PC-3 (cell line): ENCODE measurements around the gene KRT81. TPM values are rescaled to one million over a fixed set of nuclear protein-coding genes. Genes with fewer than 3 reads are reported as not detected.

Source experiments
- ATAC-seq: fragments of 200-7000 bp; cut with Tn5 transposase; 2 replicates; pipeline ENCODE4 v1.9.1; 2020; ENCODE audit warnings: mild to moderate bottlenecking, moderate library complexity
- BruUV-seq: library from RNA; stranded (reverse); fragments of 400-500 nt; replicated peaks from 2 replicates; lab custom pipeline; 2021; lab: Mats Ljungman, UMichigan
- CTCF ChIA-PET: fragments of 300-600 bp; sonication (Branson Sonifier 250); formaldehyde crosslinking; loops from one replicate; lab custom pipeline; 2022; ENCODE audit warnings: antibody characterized with exemption; lab: Charles Lee
- POLR2A ChIA-PET: fragments of 300-600 bp; sonication (Branson Sonifier 250); formaldehyde crosslinking; loops from one replicate; lab custom pipeline; 2022; ENCODE audit warnings: antibody characterized with exemption; ENCODE audit not compliant: unreplicated experiment; lab: Charles Lee
- DNase-seq: peaks from one replicate; pipeline ENCODE4 v3.0.0-alpha.2; 2015
- H2AFZ ChIP-seq: fragments of 300-600 bp; sonication (generic); 2 replicates; pipeline ENCODE4 v1.6.0; 2016; ENCODE audit warnings: antibody characterized with exemption, low read length
- H3F3A ChIP-seq: fragments of 300-600 bp; sonication (generic); one replicate; pipeline ENCODE4 v1.6.0; 2017; ENCODE audit warnings: antibody characterized with exemption, low read length, control low read depth, mild to moderate bottlenecking; ENCODE audit not compliant: unreplicated experiment
- H3K27ac ChIP-seq: fragments of 300-600 bp; sonication (generic); 2 replicates; pipeline ENCODE4 v1.5.1; 2016; ENCODE audit warnings: mild to moderate bottlenecking, low read length
- H3K27me3 ChIP-seq: fragments of 300-600 bp; sonication (generic); 2 replicates; pipeline ENCODE4 v1.6.1; 2016; ENCODE audit warnings: low read length, mixed read lengths
- H3K36me3 ChIP-seq: fragments of 300-600 bp; sonication (generic); 2 replicates; pipeline ENCODE4 v1.6.1; 2016; ENCODE audit warnings: low read depth, mixed run types, low read length, mixed read lengths
- H3K4me1 ChIP-seq: fragments of 300-600 bp; sonication (generic); 2 replicates; pipeline ENCODE4 v1.5.1; 2016; ENCODE audit warnings: low read length; ENCODE audit not compliant: insufficient read depth
- H3K4me2 ChIP-seq: fragments of 300-600 bp; sonication (generic); 2 replicates; pipeline ENCODE4 v1.6.0; 2016; ENCODE audit warnings: low read length
- H3K4me3 ChIP-seq: fragments of 300-600 bp; sonication (generic); 2 replicates; pipeline ENCODE4 v1.5.1; 2016; ENCODE audit warnings: mild to moderate bottlenecking, low read length, mixed read lengths
- H3K79me2 ChIP-seq: fragments of 300-600 bp; sonication (generic); 2 replicates; pipeline ENCODE4 v1.6.1; 2017; ENCODE audit warnings: low read length, mixed read lengths
- H3K9ac ChIP-seq: fragments of 300-600 bp; sonication (generic); 2 replicates; pipeline ENCODE4 v1.6.0; 2016; ENCODE audit warnings: mild to moderate bottlenecking, low read length
- H3K9me2 ChIP-seq: fragments of 300-600 bp; sonication (generic); replicated peaks from 2 replicates; pipeline ENCODE4 v1.6.1; 2016; ENCODE audit warnings: mixed run types, low read length, mixed read lengths
- H3K9me3 ChIP-seq: fragments of 300-600 bp; sonication (generic); 2 replicates; pipeline ENCODE4 v1.6.1; 2016; ENCODE audit warnings: low read length, mixed read lengths
- H4K20me1 ChIP-seq: fragments of 300-600 bp; sonication (generic); 2 replicates; pipeline ENCODE4 v1.6.1; 2016; ENCODE audit warnings: low read length, mixed read lengths
- EZH2 ChIP-seq: fragments of 300-600 bp; sonication (generic); IDR thresholded peaks from one replicate; pipeline ENCODE4 v1.6.1; 2017; ENCODE audit warnings: antibody characterized with exemption, mild to moderate bottlenecking, low read length; ENCODE audit not compliant: unreplicated experiment
- EZH2phosphoT487 ChIP-seq: fragments of 300-600 bp; sonication (generic); IDR thresholded peaks from 2 replicates; pipeline ENCODE4 v1.6.1; 2018; ENCODE audit warnings: mild to moderate bottlenecking, antibody characterized with exemption, low read length, borderline replicate concordance
- intact Hi-C: fragments of 100-400 bp; cut with micrococcal nuclease; formaldehyde crosslinking; loops from 2 replicates; pipeline ENCODE4 v1.9.0; 2023
- total RNA-seq: library from RNA; depleted of rRNA; stranded (reverse); fragments of >200 nt; gene quantifications from 2 replicates; pipeline ENCODE4 v1.2.3, GENCODE V29; 2014
- TF ChIP-seq, protein P1 (sequence below): fragments of 300-600 bp; sonication (generic); conservative IDR thresholded peaks from 2 replicates; pipeline ENCODE4 v1.5.1; 2017; ENCODE audit warnings: antibody characterized with exemption, low read depth, mild to moderate bottlenecking, low read length

The KRT81 gene
- total RNA-seq, 1 experiment from 2014 or later: 1,688 TPM

DNA sequence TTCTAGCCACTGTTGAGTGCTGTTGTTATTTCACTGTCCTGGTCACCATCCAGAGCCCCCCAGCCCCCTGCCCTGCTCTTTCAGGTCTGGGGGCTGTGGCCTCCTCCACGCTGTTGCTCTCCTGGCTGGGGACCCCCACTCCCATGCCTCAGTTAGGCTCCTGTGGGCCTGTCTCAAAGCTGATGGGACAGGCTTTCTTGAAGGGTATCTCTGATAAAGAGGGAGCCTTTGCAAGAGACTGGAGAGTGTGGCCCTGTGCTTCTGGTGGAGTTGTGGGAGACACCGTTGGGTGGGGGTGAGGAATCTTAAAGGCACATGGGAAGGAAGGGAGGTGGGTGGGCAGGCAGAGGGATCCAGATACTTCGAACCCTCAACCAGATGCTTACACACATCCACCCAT, 29.0 kb downstream of the KRT81 start:
- Histone ChIP-seq H3K9ac (no peak overlapping the region), H3K4me1 (peaks cover 17% of the 10 kb centered on the region), H3K27me3 (no peaks in the 10 kb centered on the region), H3K79me2 (no peaks in the 10 kb centered on the region), H3K27ac (no peak overlapping the region), H3F3A (no peaks in the 10 kb centered on the region), H2AFZ (no peak overlapping the region), H3K4me3 (no peak overlapping the region), H3K9me2 (no peaks in the 10 kb centered on the region), H4K20me1 (no peaks in the 10 kb centered on the region), H3K36me3 (no peaks in the 10 kb centered on the region), H3K9me3 (no peaks in the 10 kb centered on the region), H3K4me2 (no peak overlapping the region)
- ATAC-seq (no peak), DNase-seq (no peak)
- intact Hi-C loops: no loop called here
- BruUV-seq: no TSS peak
- ChIA-PET POLR2A (no interaction called here), CTCF (no interaction called here)
- TF ChIP-seq EZH2phosphoT487 (no peak), EZH2 (no peak)
- TF ChIP-seq, protein P1, sequence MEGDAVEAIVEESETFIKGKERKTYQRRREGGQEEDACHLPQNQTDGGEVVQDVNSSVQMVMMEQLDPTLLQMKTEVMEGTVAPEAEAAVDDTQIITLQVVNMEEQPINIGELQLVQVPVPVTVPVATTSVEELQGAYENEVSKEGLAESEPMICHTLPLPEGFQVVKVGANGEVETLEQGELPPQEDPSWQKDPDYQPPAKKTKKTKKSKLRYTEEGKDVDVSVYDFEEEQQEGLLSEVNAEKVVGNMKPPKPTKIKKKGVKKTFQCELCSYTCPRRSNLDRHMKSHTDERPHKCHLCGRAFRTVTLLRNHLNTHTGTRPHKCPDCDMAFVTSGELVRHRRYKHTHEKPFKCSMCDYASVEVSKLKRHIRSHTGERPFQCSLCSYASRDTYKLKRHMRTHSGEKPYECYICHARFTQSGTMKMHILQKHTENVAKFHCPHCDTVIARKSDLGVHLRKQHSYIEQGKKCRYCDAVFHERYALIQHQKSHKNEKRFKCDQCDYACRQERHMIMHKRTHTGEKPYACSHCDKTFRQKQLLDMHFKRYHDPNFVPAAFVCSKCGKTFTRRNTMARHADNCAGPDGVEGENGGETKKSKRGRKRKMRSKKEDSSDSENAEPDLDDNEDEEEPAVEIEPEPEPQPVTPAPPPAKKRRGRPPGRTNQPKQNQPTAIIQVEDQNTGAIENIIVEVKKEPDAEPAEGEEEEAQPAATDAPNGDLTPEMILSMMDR: no peak

DNA sequence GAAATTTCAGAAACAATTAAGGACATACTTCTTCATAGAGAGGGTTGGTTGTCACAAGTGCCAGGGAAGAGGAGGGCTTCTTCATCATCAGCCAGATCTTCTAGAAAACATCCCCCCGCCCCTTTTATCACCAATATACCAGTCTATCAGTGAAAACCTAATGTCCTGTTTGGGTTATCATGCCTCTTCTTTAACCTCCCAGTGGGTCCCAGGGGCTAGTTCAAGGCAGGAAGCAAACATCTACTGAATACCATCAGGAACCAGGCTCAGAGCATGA, 30.2 kb downstream of the KRT81 start:
- H3K9me2 ChIP-seq: no peaks in the 10 kb centered on the region
- no TSS peak for BruUV-seq

More for the DNA sequence above, 30.2 kb downstream of the KRT81 start:
- Histone ChIP-seq H3K4me3 (no peak overlapping the region), H3F3A (no peaks in the 10 kb centered on the region), H3K9ac (no peak overlapping the region), H3K27ac (no peak overlapping the region), H2AFZ (no peak overlapping the region), H3K4me1 (peaks cover 17% of the 10 kb centered on the region), H3K79me2 (no peaks in the 10 kb centered on the region), H3K9me3 (no peaks in the 10 kb centered on the region), H3K27me3 (no peaks in the 10 kb centered on the region), H3K4me2 (no peak overlapping the region), H4K20me1 (no peaks in the 10 kb centered on the region), H3K36me3 (no peaks in the 10 kb centered on the region)
- ATAC-seq: no peak
- ChIA-PET CTCF (no interaction called here), POLR2A (no interaction called here)
- intact Hi-C loops: no loop called here
- TF ChIP-seq, protein P1: no peak
- TF ChIP-seq EZH2: no peak
- no peak for TF ChIP-seq EZH2phosphoT487
- no peak for DNase-seq
